Endothelial cell of umbilical vein (primary cell): Measurements from ENCODE around the gene DMBT1. TPM values are rescaled to one million over a fixed set of nuclear protein-coding genes. Genes with fewer than 3 reads are reported as not detected.

Experiments
- BruUV-seq: library from RNA; stranded (reverse); fragments of 400-500 nt; replicated peaks from 2 replicates; lab custom pipeline; 2021; lab: Mats Ljungman, UMichigan
- CTCF ChIA-PET: fragments of 300-600, 350-600 bp; sonication (Branson Sonifier 250); formaldehyde crosslinking; loops from one replicate; lab custom pipeline; 2021; ENCODE audit warnings: antibody characterized with exemption, inconsistent platforms; lab: Charles Lee
- POLR2A ChIA-PET: fragments of 300-600, 350-600 bp; sonication (Branson Sonifier 250); formaldehyde crosslinking; loops from one replicate; lab custom pipeline; 2021; ENCODE audit warnings: antibody characterized with exemption, inconsistent platforms; lab: Charles Lee
- DNase-seq: peaks from one replicate; pipeline ENCODE4 v3.0.0-alpha.2; 2011; ENCODE audit warnings: low read depth, low spot score
- FAIRE-seq: peaks from 2 replicates; lab custom pipeline; 2011; peaks lifted over from hg19 to GRCh38; lab: Jason Lieb, UNC
- H2AFZ ChIP-seq: 2 replicates; pipeline ENCODE4 v1.6.0; 2012; ENCODE audit warnings: low read depth, low read length, control low read depth, inconsistent platforms
- H3K27ac ChIP-seq: 2 replicates; pipeline ENCODE4 v1.5.1; 2011; ENCODE audit warnings: low read depth, mild to moderate bottlenecking, control low read depth, low read length, moderate library complexity; ENCODE audit not compliant: insufficient read depth
- H3K27me3 ChIP-seq, 2 experiments: 2 replicates each; pipeline versions ENCODE4 v1.6.0 to v1.6.1; 2011; ENCODE audit warnings: low read length in 2 of 2, mixed read lengths in 1 of 2; ENCODE audit not compliant: control insufficient read depth in 2 of 2, insufficient read depth in 2 of 2
- H3K36me3 ChIP-seq, 2 experiments: 2 replicates in 1 of 2; 3 replicates in 1 of 2; pipeline ENCODE4 v1.5.1; 2011; ENCODE audit warnings: low read length in 2 of 2, mild to moderate bottlenecking in 1 of 2, moderate library complexity in 1 of 2; ENCODE audit not compliant: control insufficient read depth in 2 of 2, insufficient read depth in 2 of 2; ENCODE audit errors: extremely low read depth in 1 of 2
- H3K4me1 ChIP-seq: 3 replicates; pipeline ENCODE4 v1.5.1; 2011; ENCODE audit warnings: mild to moderate bottlenecking, low read length; ENCODE audit not compliant: control insufficient read depth, insufficient read depth; ENCODE audit errors: extremely low read depth
- H3K4me2 ChIP-seq: 2 replicates; pipeline ENCODE4 v1.6.1; 2011; ENCODE audit warnings: low read length, control low read depth, mixed read lengths; ENCODE audit not compliant: insufficient read depth
- H3K4me3 ChIP-seq, 3 experiments: fragments of 200-600 bp in 1 of 3; sonication (generic), shearing (Covaris generic) in 1 of 3; replicated peaks in 1 of 3; 2 replicates each; pipeline ENCODE4 v1.5.1; 2011 to 2016; ENCODE audit warnings: control low read depth in 3 of 3, low read length in 3 of 3, mild to moderate bottlenecking in 2 of 3, inconsistent platforms in 1 of 3, low read depth in 1 of 3, moderate library complexity in 1 of 3; ENCODE audit not compliant: insufficient read depth in 1 of 3
- H3K79me2 ChIP-seq: 2 replicates; pipeline ENCODE4 v1.6.0; 2012; ENCODE audit warnings: low read length, inconsistent platforms; ENCODE audit not compliant: control insufficient read depth, insufficient read depth
- H3K9ac ChIP-seq: replicated peaks from 2 replicates; pipeline ENCODE3; 2011; ENCODE audit warnings: low read length, control low read depth; ENCODE audit not compliant: insufficient read depth; ENCODE audit errors: extremely low read depth
- H3K9me1 ChIP-seq: replicated peaks from 3 replicates; pipeline ENCODE4 v1.6.0; 2011; ENCODE audit warnings: mild to moderate bottlenecking, low read length; ENCODE audit not compliant: control insufficient read depth, insufficient read depth; ENCODE audit errors: extremely low read depth
- H3K9me3 ChIP-seq: replicated peaks from 2 replicates; pipeline ENCODE4 v1.5.1; 2012; ENCODE audit warnings: low read length, inconsistent platforms; ENCODE audit not compliant: control insufficient read depth, insufficient read depth
- H4K20me1 ChIP-seq: replicated peaks from 2 replicates; pipeline ENCODE3; 2011; ENCODE audit warnings: mild to moderate bottlenecking, low read length; ENCODE audit not compliant: control insufficient read depth, insufficient read depth; ENCODE audit errors: extremely low read depth
- CTCF ChIP-seq, 2 donors: IDR thresholded peaks; 1 replicate in 1 of 2; 2 replicates in 1 of 2; pipeline ENCODE4 v1.5.1; 2011; ENCODE audit warnings: low read length in 2 of 2, mild to moderate bottlenecking in 2 of 2, moderate library complexity in 2 of 2, control low read depth in 1 of 2, inconsistent platforms in 1 of 2, low read depth in 1 of 2; ENCODE audit not compliant: insufficient read depth in 1 of 2; ENCODE audit errors: extremely low read depth in 1 of 2
- EZH2 ChIP-seq: IDR thresholded peaks from 2 replicates; pipeline ENCODE4 v1.6.1; 2012; ENCODE audit warnings: borderline replicate concordance, low read depth, mild to moderate bottlenecking, moderate library complexity, low read length, inconsistent platforms; ENCODE audit not compliant: severe bottlenecking
- GATA2 ChIP-seq: IDR thresholded peaks from 2 replicates; pipeline ENCODE4 v1.7.0; 2011; ENCODE audit warnings: low read depth, mild to moderate bottlenecking, moderate library complexity, mixed read lengths, low read length; ENCODE audit not compliant: insufficient read length, insufficient read depth
- JUN ChIP-seq: IDR thresholded peaks from 2 replicates; pipeline ENCODE4 v1.6.1; 2011; ENCODE audit warnings: borderline replicate concordance, low read depth; ENCODE audit not compliant: insufficient read length, insufficient read depth
- MAX ChIP-seq: IDR thresholded peaks from 2 replicates; pipeline ENCODE4 v1.6.1; 2011; ENCODE audit not compliant: insufficient read depth, insufficient read length
- POLR2A ChIP-seq: IDR thresholded peaks from 2 replicates; pipeline ENCODE4 v1.6.1; 2012; ENCODE audit warnings: low read depth, mild to moderate bottlenecking, control low read depth, low read length
- dilution Hi-C: fragments of 300-500 bp; cut with MboI; formaldehyde crosslinking; loops from one replicate; pipeline ENCODE4 v1.15.0; 2019; ENCODE audit warnings: low sequenced_read_pairs; ENCODE audit not compliant: extremely low pct_ligation_motif_present
- intact Hi-C: fragments of 100-400 bp; cut with micrococcal nuclease; formaldehyde crosslinking; loops from one replicate; pipeline ENCODE4 v1.10.0; 2022
- polyA plus RNA-seq, 4 experiments: library from polyadenylated mRNA; depleted of rRNA in 3 of 4; stranded (reverse) in 3 of 4; unstranded in 1 of 4; fragments of >200 nt; gene quantifications; 2 replicates each; pipeline versions ENCODE4 v1.2.1 to v1.2.3, GENCODE V29; 2011 to 2012; ENCODE audit warnings: missing spikeins in 1 of 4
- total RNA-seq: library from RNA; stranded (reverse); gene quantifications from 2 replicates; pipeline ENCODE4 v1.2.3, GENCODE V29; 2021

Gene DMBT1
- total and polyA plus RNA-seq, 2 donors (not counting 3 experiments of a cell fraction or from before 2014, with no cell fraction given), result 0.01 TPM; not detected in 1

GRCh38 chr10:122592161-122592560 lies 31.6 kb downstream of the DMBT1 start:
- no peak for TF ChIP-seq CTCF (IDR thresholded peaks at IDR 0.05; ENCODE audit: extremely low read depth in 1 of 2, insufficient read depth in 1 of 2, low read depth in 1 of 2, low read length in 2 of 2)
- no peak for TF ChIP-seq GATA2
- no peak for TF ChIP-seq POLR2A
- no peak for TF ChIP-seq MAX
- no peak for TF ChIP-seq JUN
- no peak for TF ChIP-seq EZH2
- H3K36me3 ChIP-seq, result no peaks in the 10 kb centered on the region
- ChIA-PET CTCF (no interaction called here), POLR2A (no interaction called here)
- H3K4me3 ChIP-seq, result no peak overlapping the region
- dilution Hi-C loops, result no loop called here
- FAIRE-seq (no peak), DNase-seq (no peak)
- H3K4me2 ChIP-seq, result no peak overlapping the region
- H3K79me2 ChIP-seq, result no peaks in the 10 kb centered on the region
- intact Hi-C loops, result no loop called here
- no peaks in the 10 kb centered on the region for H3K9me1 ChIP-seq
- no peaks in the 10 kb centered on the region for H3K9me3 ChIP-seq
- H3K9ac ChIP-seq, result no peak overlapping the region
- BruUV-seq, result no TSS peak
- no peaks in the 10 kb centered on the region for H4K20me1 ChIP-seq
- no peak overlapping the region for H3K27ac ChIP-seq
- H2AFZ ChIP-seq, result no peak overlapping the region
- H3K27me3 ChIP-seq, result no peaks in the 10 kb centered on the region
- no peaks in the 10 kb centered on the region for H3K4me1 ChIP-seq
